ENCODE measurements around the gene POPDC3. TPM values are rescaled to one million over a fixed set of nuclear protein-coding genes. Genes with fewer than 3 reads are reported as not detected.

Gene POPDC3, protein sequence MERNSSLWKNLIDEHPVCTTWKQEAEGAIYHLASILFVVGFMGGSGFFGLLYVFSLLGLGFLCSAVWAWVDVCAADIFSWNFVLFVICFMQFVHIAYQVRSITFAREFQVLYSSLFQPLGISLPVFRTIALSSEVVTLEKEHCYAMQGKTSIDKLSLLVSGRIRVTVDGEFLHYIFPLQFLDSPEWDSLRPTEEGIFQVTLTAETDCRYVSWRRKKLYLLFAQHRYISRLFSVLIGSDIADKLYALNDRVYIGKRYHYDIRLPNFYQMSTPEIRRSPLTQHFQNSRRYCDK
- total RNA-seq (1 to 10 TPM in 2 of 5 donors, not detected in 3; 2.9 to 4.9 TPM), polyA plus RNA-seq (10 to 100 TPM in 1 of 3 donors, 1 to 10 TPM in 2; 6.7 to 19.7 (median 8.7) TPM)
- long read RNA-seq, donor 1, partial matches to known transcripts = 0 of 1 reads
- long read RNA-seq, donor 1, other reads (novel, unspliced or antisense) = 0 of 1 reads
- long read RNA-seq, donor 2, partial matches to known transcripts = 0 of 1 reads
- long read RNA-seq, donor 2, other reads (novel, unspliced or antisense) = 0 of 1 reads
- long read RNA-seq, donor 3 = 0 reads
- long read RNA-seq, donor 4 = 0 reads
- long read RNA-seq, donor 5, partial matches to known transcripts = 0 of 1 reads
- long read RNA-seq, donor 5, other reads (novel, unspliced or antisense) = 0 of 1 reads
- long read RNA-seq, donor 6 = 0 reads
- long read RNA-seq, donor 7 = 0 reads
- long read RNA-seq, donor 8 = 0 reads
- long read RNA-seq, donor 9 = 0 reads
- long read RNA-seq, donor 10 = 0 reads

- Histone ChIP-seq H3K27ac (peak within 1 kb of the TSS; percentile 28 to 73 (median 51)), H3K9me3 (no peaks in the 10 kb centered on the region), H3K27me3 (peaks cover 0 to 42% (median 10%) of the 10 kb centered on the region in 3 donors), H3K36me3 (no peaks in the 10 kb centered on the region), H3K4me1 (peaks cover 0 to 16% (median 6%) of the 10 kb centered on the region in 4 donors), H3K4me3 (peak within 1 kb of the TSS; percentile 44 to 54 (median 53))
- no peak for TF ChIP-seq POLR2AphosphoS5 (IDR thresholded peaks at IDR 0.05)
- TF ChIP-seq CTCF (IDR thresholded peaks at IDR 0.05) = no peak
- no peak for TF ChIP-seq POLR2A (IDR thresholded peaks at IDR 0.05)
- no peak for TF ChIP-seq EP300 (IDR thresholded peaks at IDR 0.05)
- intact Hi-C loops (cut with DNase I; ENCODE audit: low total_unique reads) = no loop called here
- WGBS, 5 donors = 2 to 24% (median 3%) methylated on average over 9 to 90 of the region's 90 CpGs
- peak; percentile 38 to 56 for DNase-seq
These were observed at the start of gene POPDC3 for GRCh38 chr6:105179244-105180065. Gene POPDC3, minus strand, starts transcription at chr6:105180014. Its CDS starts 18,105 bp downstream, at chr6:105161909.

DNA sequence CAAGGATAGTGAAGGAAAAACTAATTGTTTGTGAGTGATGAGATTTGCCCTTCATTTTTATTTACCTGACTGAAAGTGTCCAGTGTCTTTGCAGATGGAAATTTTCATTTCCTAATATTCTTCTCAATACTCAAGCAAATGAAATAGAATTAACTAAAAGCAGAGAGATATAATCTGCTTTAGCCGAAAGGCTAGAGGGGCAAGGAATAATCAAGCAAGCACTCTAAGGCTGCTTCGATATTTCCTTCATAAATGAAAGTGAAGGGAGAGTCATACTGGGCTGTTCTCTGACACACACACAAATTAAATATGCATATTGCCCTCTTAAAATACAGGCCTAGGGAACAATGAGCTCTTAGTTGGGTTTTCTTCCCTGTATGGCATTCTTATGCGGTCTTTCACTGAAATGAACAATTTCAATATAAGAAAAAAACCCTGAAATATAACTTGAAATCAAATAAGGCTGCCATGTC is 47.5 kb upstream of the POPDC3 start:
- 83 to 89% (median 86%) methylated on average over 3 of the region's 3 CpGs for WGBS, 5 donors
- no peak overlapping the region for H3K27ac ChIP-seq
- no peaks in the 10 kb centered on the region for H3K36me3 ChIP-seq
- no peak overlapping the region for H3K4me3 ChIP-seq
- H3K27me3 ChIP-seq = no peaks in the 10 kb centered on the region
- H3K4me1 ChIP-seq = no peaks in the 10 kb centered on the region
- no peak for DNase-seq
- intact Hi-C loops (cut with DNase I; ENCODE audit: low total_unique reads) = no loop called here
- H3K9me3 ChIP-seq = peaks cover 0 to 5% (median 0%) of the 10 kb centered on the region in 4 donors
- no peak for TF ChIP-seq CTCF (IDR thresholded peaks at IDR 0.05)
- TF ChIP-seq POLR2AphosphoS5 (IDR thresholded peaks at IDR 0.05) = no peak
- no peak for TF ChIP-seq POLR2A (IDR thresholded peaks at IDR 0.05)
- TF ChIP-seq EP300 (IDR thresholded peaks at IDR 0.05) = no peak

GRCh38 chr6:105226598-105227294 is 46.9 kb upstream of the POPDC3 start:
- Histone ChIP-seq H3K27ac (no peak overlapping the region), H3K4me1 (no peaks in the 10 kb centered on the region), H3K9me3 (peaks cover 0 to 3% (median 0%) of the 10 kb centered on the region in 4 donors), H3K4me3 (no peak overlapping the region), H3K36me3 (no peaks in the 10 kb centered on the region), H3K27me3 (no peaks in the 10 kb centered on the region)
- intact Hi-C loops (cut with DNase I; ENCODE audit: low total_unique reads) = no loop called here
- WGBS, 5 donors = 49 to 69% (median 58%) methylated on average over 7 of the region's 7 CpGs
- TF ChIP-seq CTCF (IDR thresholded peaks at IDR 0.05) (no peak), EP300 (IDR thresholded peaks at IDR 0.05) (no peak), POLR2A (IDR thresholded peaks at IDR 0.05) (no peak), POLR2AphosphoS5 (IDR thresholded peaks at IDR 0.05) (no peak)
- peak in 1 of 2 donors; percentile 5 for DNase-seq

Data from stomach (tissue), 19 donors.